Neuronal stem cell (in vitro differentiated cells): ENCODE data around the gene TSEN34.
"Not testable (repeated sequence)": the region's sequence is repeated elsewhere in the genome, so short reads cannot be mapped to it uniquely, and the experiment has no call there.

Experiments
- DNase-seq: peaks from one replicate; pipeline ENCODE4 v3.0.0-alpha.2; 2013; ENCODE audit warnings: low spot score
- H2AFZ ChIP-seq: one replicate; pipeline ENCODE4 v1.6.1; 2013; ENCODE audit warnings: mild to moderate bottlenecking, low read length, inconsistent platforms
- H2AK5ac ChIP-seq: 2 replicates; pipeline ENCODE4 v1.6.1; 2013; ENCODE audit warnings: low read depth, mild to moderate bottlenecking, inconsistent platforms, low read length, moderate library complexity, mixed read lengths
- H2BK120ac ChIP-seq: 2 replicates; pipeline ENCODE4 v1.6.1; 2013; ENCODE audit warnings: low read depth, mild to moderate bottlenecking, inconsistent platforms, low read length, moderate library complexity, mixed read lengths
- H2BK12ac ChIP-seq: one replicate; pipeline ENCODE4 v1.6.1; 2013; ENCODE audit warnings: low read length, inconsistent platforms
- H2BK15ac ChIP-seq: 2 replicates; pipeline ENCODE4 v1.6.1; 2013; ENCODE audit warnings: mild to moderate bottlenecking, low read length, inconsistent platforms, mixed read lengths
- H2BK5ac ChIP-seq: one replicate; pipeline ENCODE4 v1.6.1; 2013; ENCODE audit warnings: inconsistent platforms, mild to moderate bottlenecking, low read length, moderate library complexity
- H3K14ac ChIP-seq: one replicate; pipeline ENCODE4 v1.6.1; 2013; ENCODE audit warnings: low read length, inconsistent platforms
- H3K18ac ChIP-seq: 2 replicates; pipeline ENCODE4 v1.6.1; 2013; ENCODE audit warnings: low read length, inconsistent platforms
- H3K23ac ChIP-seq: 2 replicates; pipeline ENCODE4 v1.6.1; 2013; ENCODE audit warnings: low read depth, mild to moderate bottlenecking, mixed read lengths, low read length, inconsistent platforms; ENCODE audit not compliant: poor library complexity
- H3K27ac ChIP-seq: replicated peaks from 3 replicates; pipeline ENCODE4 v1.5.1; 2013; ENCODE audit warnings: low read length, inconsistent platforms
- H3K27me3 ChIP-seq, 3 experiments: 2 replicates each; pipeline ENCODE4 v1.6.1; 2013; ENCODE audit warnings: low read length in 3 of 3, mild to moderate bottlenecking in 2 of 3, inconsistent platforms in 1 of 3, low read depth in 1 of 3, mixed read lengths in 1 of 3, moderate library complexity in 1 of 3; ENCODE audit not compliant: control insufficient read depth in 3 of 3, insufficient read depth in 3 of 3
- H3K36me3 ChIP-seq, 2 donors: replicated peaks in 1 of 2; 2 replicates each; pipeline ENCODE4 v1.6.1; 2013; ENCODE audit warnings: low read length in 2 of 2; ENCODE audit not compliant: control insufficient read depth in 2 of 2, insufficient read depth in 2 of 2
- H3K4ac ChIP-seq: 2 replicates; pipeline ENCODE4 v1.6.1; 2013; ENCODE audit warnings: inconsistent platforms, mild to moderate bottlenecking, low read length, moderate library complexity
- H3K4me1 ChIP-seq, 2 donors: 1 replicate in 1 of 2; 2 replicates in 1 of 2; pipeline ENCODE4 v1.6.1; 2013; ENCODE audit warnings: low read length in 2 of 2, low read depth in 1 of 2; ENCODE audit not compliant: control insufficient read depth in 2 of 2, insufficient read depth in 1 of 2
- H3K4me2 ChIP-seq: one replicate; pipeline ENCODE4 v1.6.1; 2013; ENCODE audit warnings: mild to moderate bottlenecking, low read length, inconsistent platforms; ENCODE audit not compliant: insufficient read depth, poor library complexity, severe bottlenecking
- H3K4me3 ChIP-seq, 2 donors: 2 replicates each; pipeline ENCODE4 v1.5.1; 2013; ENCODE audit warnings: low read length in 2 of 2, mild to moderate bottlenecking in 2 of 2, inconsistent platforms in 1 of 2, moderate library complexity in 1 of 2
- H3K79me1 ChIP-seq: one replicate; pipeline ENCODE4 v1.6.1; 2013; ENCODE audit warnings: low read depth, mild to moderate bottlenecking, inconsistent platforms, low read length, moderate library complexity
- H3K9ac ChIP-seq: one replicate; pipeline ENCODE4 v1.6.1; 2013; ENCODE audit warnings: mild to moderate bottlenecking, low read depth, low read length, inconsistent platforms; ENCODE audit not compliant: poor library complexity
- H3K9me3 ChIP-seq, 2 donors: replicated peaks in 1 of 2; 2 replicates each; pipeline versions ENCODE3 to v1.6.1; 2013; ENCODE audit warnings: low read length in 2 of 2, mild to moderate bottlenecking in 2 of 2, inconsistent platforms in 1 of 2, low read depth in 1 of 2, mixed read lengths in 1 of 2, moderate library complexity in 1 of 2; ENCODE audit not compliant: control insufficient read depth in 2 of 2, insufficient read depth in 1 of 2
- H4K8ac ChIP-seq: one replicate; pipeline ENCODE4 v1.6.1; 2013; ENCODE audit warnings: low read depth, mild to moderate bottlenecking, inconsistent platforms, low read length, moderate library complexity
- H4K91ac ChIP-seq: one replicate; pipeline ENCODE4 v1.6.1; 2013; ENCODE audit warnings: low read length, low read depth, mild to moderate bottlenecking, inconsistent platforms; ENCODE audit not compliant: poor library complexity
- WGBS, 2 donors: extraction: QIAGEN DNeasy Blood & Tissue Kit; methylation state at CpG; one replicate each; pipeline ENCODE4 v1.1.7; 2013; ENCODE audit warnings: missing lambda C conversion rate in 2 of 2, mixed read lengths in 1 of 2; ENCODE audit not compliant: insufficient read length in 2 of 2, insufficient replicate concordance in 1 of 2; ENCODE audit errors: extremely low coverage in 2 of 2; 5-methylcytosine and 5-hydroxymethylcytosine counted together

The TSEN34 gene

DNA sequence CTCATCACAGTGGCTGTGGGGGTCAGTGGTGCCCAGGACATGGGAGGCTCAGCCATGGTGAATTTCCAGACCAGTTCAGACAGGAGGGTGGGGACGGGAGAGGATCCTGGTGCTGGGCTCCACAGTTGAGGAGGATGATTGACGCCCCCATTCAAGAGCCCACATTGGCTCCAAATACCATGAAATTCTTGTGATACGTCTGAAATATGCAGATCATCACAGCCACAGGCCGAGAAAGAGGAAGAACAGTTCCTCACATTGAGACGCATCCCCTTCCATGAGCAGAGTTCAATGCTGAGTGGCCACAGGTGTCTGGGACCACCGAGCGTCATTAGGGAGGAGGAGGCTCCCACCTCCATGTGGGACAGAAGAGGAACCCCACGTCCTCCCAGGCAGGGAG is 52.7 kb downstream of the TSEN34 start:
- H3K9me3 ChIP-seq, H4K91ac ChIP-seq, H2BK120ac ChIP-seq, H2AFZ ChIP-seq, H3K4ac ChIP-seq, H3K23ac ChIP-seq, H3K4me1 ChIP-seq, H2BK15ac ChIP-seq, H3K4me2 ChIP-seq, H2BK12ac ChIP-seq, DNase-seq, H2BK5ac ChIP-seq, H3K27ac ChIP-seq, H3K9ac ChIP-seq, H4K8ac ChIP-seq, H3K27me3 ChIP-seq, H3K14ac ChIP-seq, H3K18ac ChIP-seq, H2AK5ac ChIP-seq, H3K79me1 ChIP-seq, H3K36me3 ChIP-seq, H3K4me3 ChIP-seq: not testable (repeated sequence)
- no CpG with 5 or more reads among the region's 8 CpGs for WGBS, 2 donors
